Neural crest cell (in vitro differentiated cells): ENCODE measurements around the gene GFI1. TPM values are rescaled to one million over a fixed set of nuclear protein-coding genes. Genes with fewer than 3 reads are reported as not detected.
"Not testable (repeated sequence)": the region's sequence is repeated elsewhere in the genome, so short reads cannot be mapped to it uniquely, and the experiment has no call there.

Experiments
- DNase-seq: peaks from one replicate; pipeline ENCODE4 v3.0.0; 2021; ENCODE audit warnings: low read depth, mixed read lengths, low spot score
- H3K27ac Mint-ChIP-seq: one replicate; pipeline ENCODE4 v1.8.0; 2021; ENCODE audit warnings: mild to moderate bottlenecking, mixed read lengths; ENCODE audit not compliant: unreplicated experiment
- H3K27me3 Mint-ChIP-seq: 2 replicates; pipeline ENCODE4 v1.8.0; 2021; ENCODE audit warnings: low read depth, mild to moderate bottlenecking, mixed read lengths
- H3K36me3 Mint-ChIP-seq: 2 replicates; pipeline ENCODE4 v1.8.0; 2021; ENCODE audit warnings: low read depth, mild to moderate bottlenecking, mixed read lengths
- H3K4me1 Mint-ChIP-seq: 2 replicates; pipeline ENCODE4 v1.8.0; 2021; ENCODE audit warnings: mixed read lengths
- H3K4me3 Mint-ChIP-seq: one replicate; pipeline ENCODE4 v1.8.0; 2021; ENCODE audit warnings: mild to moderate bottlenecking, mixed read lengths
- H3K9me3 Mint-ChIP-seq: 2 replicates; pipeline ENCODE4 v1.8.0; 2021; ENCODE audit warnings: mixed read lengths
- total RNA-seq: library from RNA; stranded (reverse); gene quantifications from 2 replicates; pipeline ENCODE4 v1.2.1, GENCODE V29; 2021
- TF ChIP-seq, protein P1 (sequence below): fragments of 200-600 bp; sonication (generic); conservative IDR thresholded peaks from 2 replicates; pipeline ENCODE4 v1.5.0; 2021; ENCODE audit warnings: antibody characterized with exemption, mild to moderate bottlenecking

Gene GFI1
- total RNA-seq, 1 donor from 2014 or later, result 0.16 TPM

DNA sequence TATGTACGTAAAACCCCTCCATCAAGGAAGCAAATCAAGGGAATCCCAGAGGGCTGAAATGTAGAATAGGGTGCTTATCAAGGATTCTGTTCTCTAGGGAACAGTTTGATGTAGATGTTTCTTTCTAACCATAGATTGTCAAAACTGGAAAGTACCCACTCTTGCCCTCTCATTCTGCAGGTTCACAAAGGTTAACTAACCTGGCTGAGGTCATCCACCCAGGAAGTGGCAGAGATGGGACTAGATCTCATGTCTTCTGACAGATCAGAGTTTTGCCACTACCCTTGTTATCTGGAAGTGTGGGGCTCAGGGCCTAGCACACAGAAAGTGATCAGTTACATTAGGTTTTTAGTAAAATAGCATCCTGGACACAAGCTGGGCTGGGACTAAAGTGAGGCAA lies 47.4 kb downstream of the GFI1 start:
- Mint-ChIP-seq H3K4me1 (peaks cover 9% of the 10 kb centered on the region), H3K27me3 (no peaks in the 10 kb centered on the region), H3K4me3 (no peak overlapping the region), H3K27ac (no peak overlapping the region), H3K9me3 (no peaks in the 10 kb centered on the region), H3K36me3 (no peaks in the 10 kb centered on the region)
- no peak for DNase-seq
- TF ChIP-seq, protein P1, sequence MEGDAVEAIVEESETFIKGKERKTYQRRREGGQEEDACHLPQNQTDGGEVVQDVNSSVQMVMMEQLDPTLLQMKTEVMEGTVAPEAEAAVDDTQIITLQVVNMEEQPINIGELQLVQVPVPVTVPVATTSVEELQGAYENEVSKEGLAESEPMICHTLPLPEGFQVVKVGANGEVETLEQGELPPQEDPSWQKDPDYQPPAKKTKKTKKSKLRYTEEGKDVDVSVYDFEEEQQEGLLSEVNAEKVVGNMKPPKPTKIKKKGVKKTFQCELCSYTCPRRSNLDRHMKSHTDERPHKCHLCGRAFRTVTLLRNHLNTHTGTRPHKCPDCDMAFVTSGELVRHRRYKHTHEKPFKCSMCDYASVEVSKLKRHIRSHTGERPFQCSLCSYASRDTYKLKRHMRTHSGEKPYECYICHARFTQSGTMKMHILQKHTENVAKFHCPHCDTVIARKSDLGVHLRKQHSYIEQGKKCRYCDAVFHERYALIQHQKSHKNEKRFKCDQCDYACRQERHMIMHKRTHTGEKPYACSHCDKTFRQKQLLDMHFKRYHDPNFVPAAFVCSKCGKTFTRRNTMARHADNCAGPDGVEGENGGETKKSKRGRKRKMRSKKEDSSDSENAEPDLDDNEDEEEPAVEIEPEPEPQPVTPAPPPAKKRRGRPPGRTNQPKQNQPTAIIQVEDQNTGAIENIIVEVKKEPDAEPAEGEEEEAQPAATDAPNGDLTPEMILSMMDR, result no peak

DNA sequence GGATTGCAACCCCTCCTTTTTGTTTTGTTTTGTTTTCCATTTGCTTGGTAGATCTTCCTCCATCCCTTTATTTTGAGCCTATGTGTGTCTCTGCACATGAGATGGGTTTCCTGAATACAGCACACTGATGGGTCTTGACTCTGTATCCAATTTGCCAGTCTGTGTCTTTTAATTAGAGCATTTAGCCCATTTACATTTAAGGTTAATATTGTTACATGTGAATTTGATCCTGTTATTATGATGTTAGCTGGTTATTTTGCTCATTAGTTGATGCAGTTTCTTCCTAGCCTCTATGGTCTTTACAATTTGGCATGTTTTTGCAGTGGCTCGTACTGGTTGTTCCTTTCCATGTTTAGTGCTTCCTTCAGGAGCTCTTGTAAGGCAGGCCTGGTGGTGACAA lies 52.2 kb downstream of the GFI1 start:
- not testable (repeated sequence) for H3K27me3 Mint-ChIP-seq, H3K4me3 Mint-ChIP-seq, DNase-seq, H3K9me3 Mint-ChIP-seq, H3K27ac Mint-ChIP-seq, H3K4me1 Mint-ChIP-seq, H3K36me3 Mint-ChIP-seq

DNA sequence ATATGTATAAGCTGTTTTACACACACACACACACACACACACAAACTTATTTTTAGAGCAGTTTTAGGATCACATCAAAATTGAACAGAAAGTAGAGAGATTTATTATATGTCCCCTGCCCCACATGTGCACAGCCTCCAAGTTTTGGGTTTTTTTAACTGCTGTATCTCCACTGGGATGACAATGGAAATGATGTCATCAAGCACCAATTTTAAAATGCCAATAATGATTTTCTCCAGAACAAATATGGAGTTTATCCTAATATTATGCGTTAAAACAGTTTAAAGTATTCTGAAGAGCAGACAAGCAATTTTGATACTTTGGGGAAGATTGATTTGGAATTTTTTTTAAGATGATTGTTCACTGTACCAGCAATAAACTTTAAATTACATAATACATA lies 56.7 kb downstream of the GFI1 start:
- Mint-ChIP-seq H3K27ac (no peak overlapping the region), H3K9me3 (peaks cover 2% of the 10 kb centered on the region), H3K36me3 (peaks cover 2% of the 10 kb centered on the region), H3K4me1 (no peaks in the 10 kb centered on the region), H3K4me3 (no peak overlapping the region), H3K27me3 (peaks cover 7% of the 10 kb centered on the region)
- TF ChIP-seq, protein P1, result no peak
- DNase-seq, result no peak

DNA sequence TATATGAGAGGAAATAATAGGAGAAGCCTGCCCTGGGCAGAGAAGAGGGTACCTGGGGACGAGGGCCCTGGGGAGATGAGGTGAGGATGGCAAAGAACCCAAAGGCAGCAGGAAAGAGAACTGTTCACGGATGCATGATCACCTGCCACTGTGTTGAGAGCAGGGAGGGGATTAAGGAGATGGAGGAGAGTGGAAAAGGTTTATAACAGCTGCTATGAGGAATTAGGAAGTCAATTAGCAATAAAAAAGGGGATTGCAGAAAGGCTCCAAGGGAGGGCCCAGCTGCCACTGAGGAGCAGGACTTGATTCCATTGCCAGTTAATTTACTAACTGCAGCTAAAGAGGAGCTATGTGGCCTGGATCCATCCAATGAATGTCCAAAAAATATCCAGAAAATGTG lies 61.1 kb downstream of the GFI1 start:
- H3K4me3 Mint-ChIP-seq, result no peak overlapping the region
- no peaks in the 10 kb centered on the region for H3K27me3 Mint-ChIP-seq
- no peak for DNase-seq
- H3K36me3 Mint-ChIP-seq, result no peaks in the 10 kb centered on the region
- H3K9me3 Mint-ChIP-seq, result no peaks in the 10 kb centered on the region
- H3K27ac Mint-ChIP-seq, result no peak overlapping the region
- TF ChIP-seq, protein P1, result no peak
- no peaks in the 10 kb centered on the region for H3K4me1 Mint-ChIP-seq

Other genes with a start within 250 kb of the GFI1 start
- 22.8 and 24.8 TPM in 2 replicates for gene GLMN, start 187.9 kb downstream of the GFI1 start, total RNA-seq
- gene RPAP2, start 187.9 kb downstream of the GFI1 start, total RNA-seq, result 33.3 and 38.2 TPM in 2 replicates